AG04450 (cell line): Measurements from ENCODE around the gene AIDA. TPM values are rescaled to one million over a fixed set of nuclear protein-coding genes. Genes with fewer than 3 reads are reported as not detected.

Source experiments
- CTCF ChIA-PET: fragments of 300-600, 350-600 bp; formaldehyde crosslinking; extraction: SDS; loops from one replicate; lab custom pipeline; 2022; ENCODE audit warnings: antibody characterized with exemption, inconsistent platforms; lab: Charles Lee
- POLR2A ChIA-PET: fragments of 350-600 bp; formaldehyde crosslinking; extraction: SDS; loops from one replicate; lab custom pipeline; 2021; ENCODE audit warnings: antibody characterized with exemption, inconsistent platforms; lab: Yijun Ruan, JAX
- DNase-seq: peaks from one replicate; pipeline ENCODE4 v3.0.0-alpha.2; 2011; ENCODE audit warnings: low read depth, low spot score
- H3K27ac ChIP-seq: one replicate; pipeline ENCODE4 v1.5.1; 2012; ENCODE audit warnings: low read depth, low read length, control low read depth
- H3K27me3 ChIP-seq: one replicate; pipeline ENCODE4 v1.6.0; 2012; ENCODE audit warnings: low read length; ENCODE audit not compliant: control insufficient read depth, insufficient read depth
- H3K4me3 ChIP-seq: 2 replicates; pipeline ENCODE4 v1.5.1; 2011; ENCODE audit warnings: mild to moderate bottlenecking, low read depth, low read length, control low read depth
- H3K9me3 ChIP-seq: 2 replicates; pipeline ENCODE4 v1.5.1; 2012; ENCODE audit warnings: low read length; ENCODE audit not compliant: control insufficient read depth, insufficient read depth
- polyA plus RNA-seq: library from polyadenylated mRNA; depleted of rRNA; stranded (reverse); fragments of >200 nt; gene quantifications from 2 replicates; pipeline ENCODE4 v1.2.3, GENCODE V29; 2011
- TF ChIP-seq, protein P1 (sequence below): IDR thresholded peaks from 2 replicates; pipeline ENCODE4 v1.5.1; 2011; ENCODE audit warnings: low read depth, low read length, control low read depth, inconsistent platforms

Gene AIDA
- polyA plus RNA-seq, 1 experiment, result 112 TPM

DNA sequence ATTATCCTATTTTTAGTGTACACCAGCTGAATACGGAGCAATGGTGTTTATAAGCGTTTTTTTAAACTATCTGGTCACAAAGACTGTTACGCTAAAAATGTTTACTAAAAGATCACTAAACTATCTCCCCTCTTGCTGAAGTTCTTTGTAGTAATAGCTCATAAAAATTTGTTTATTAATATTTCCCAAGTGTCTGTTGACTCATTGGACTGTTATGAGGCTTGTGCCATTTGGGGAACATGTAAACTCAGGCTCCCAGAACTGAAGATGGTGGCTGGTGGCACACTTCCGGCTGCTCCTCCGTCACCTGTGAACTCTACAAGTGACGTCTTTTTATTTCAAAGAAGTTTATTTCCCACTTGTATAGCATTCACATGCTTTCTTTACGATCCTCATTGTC is 46.3 kb downstream of the AIDA start:
- ChIA-PET POLR2A (no interaction called here), CTCF (interaction anchor here (0.9 kb wide), 1 partner anchor 12 kb away, joined by 3 read pairs; no protein-coding TSS in a partner anchor)
- no peak overlapping the region for H3K4me3 ChIP-seq
- H3K9me3 ChIP-seq, result no peaks in the 10 kb centered on the region
- H3K27me3 ChIP-seq, result no peaks in the 10 kb centered on the region
- H3K27ac ChIP-seq, result no peak overlapping the region
- TF ChIP-seq, protein P1, sequence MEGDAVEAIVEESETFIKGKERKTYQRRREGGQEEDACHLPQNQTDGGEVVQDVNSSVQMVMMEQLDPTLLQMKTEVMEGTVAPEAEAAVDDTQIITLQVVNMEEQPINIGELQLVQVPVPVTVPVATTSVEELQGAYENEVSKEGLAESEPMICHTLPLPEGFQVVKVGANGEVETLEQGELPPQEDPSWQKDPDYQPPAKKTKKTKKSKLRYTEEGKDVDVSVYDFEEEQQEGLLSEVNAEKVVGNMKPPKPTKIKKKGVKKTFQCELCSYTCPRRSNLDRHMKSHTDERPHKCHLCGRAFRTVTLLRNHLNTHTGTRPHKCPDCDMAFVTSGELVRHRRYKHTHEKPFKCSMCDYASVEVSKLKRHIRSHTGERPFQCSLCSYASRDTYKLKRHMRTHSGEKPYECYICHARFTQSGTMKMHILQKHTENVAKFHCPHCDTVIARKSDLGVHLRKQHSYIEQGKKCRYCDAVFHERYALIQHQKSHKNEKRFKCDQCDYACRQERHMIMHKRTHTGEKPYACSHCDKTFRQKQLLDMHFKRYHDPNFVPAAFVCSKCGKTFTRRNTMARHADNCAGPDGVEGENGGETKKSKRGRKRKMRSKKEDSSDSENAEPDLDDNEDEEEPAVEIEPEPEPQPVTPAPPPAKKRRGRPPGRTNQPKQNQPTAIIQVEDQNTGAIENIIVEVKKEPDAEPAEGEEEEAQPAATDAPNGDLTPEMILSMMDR, result no peak
- DNase-seq, result no peak

DNA sequence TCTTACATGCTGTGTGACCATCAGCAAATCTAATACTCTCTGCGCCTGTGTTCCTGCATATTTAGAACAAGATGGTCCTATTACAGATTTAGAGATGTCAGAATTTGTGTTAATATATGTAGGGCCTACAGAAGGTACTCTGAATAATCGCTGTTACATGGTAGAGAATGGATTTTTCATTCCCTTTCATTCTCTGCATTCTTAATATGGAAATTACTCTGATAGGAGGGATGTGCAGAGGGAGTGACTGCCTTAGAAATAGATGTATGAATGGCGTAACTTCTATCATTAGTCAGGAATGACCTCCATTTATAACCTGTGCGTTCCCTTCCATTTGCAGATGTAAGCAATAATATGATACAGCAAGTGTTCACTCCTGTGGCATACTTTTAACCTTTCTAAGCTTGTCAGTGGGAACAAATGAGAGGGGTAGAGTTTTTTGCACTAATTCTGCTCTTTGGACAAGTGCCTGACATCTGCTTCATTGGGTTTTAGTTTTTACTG is 48.8 kb downstream of the AIDA start:
- TF ChIP-seq, protein P1, result no peak
- no peak for DNase-seq
- ChIA-PET POLR2A (no interaction called here), CTCF (interaction anchor here (1.0 kb wide), 1 partner anchor 426 kb away, joined by 3 read pairs; no protein-coding TSS in a partner anchor)
- H3K27ac ChIP-seq, result no peak overlapping the region
- H3K27me3 ChIP-seq, result no peaks in the 10 kb centered on the region
- no peak overlapping the region for H3K4me3 ChIP-seq
- H3K9me3 ChIP-seq, result no peaks in the 10 kb centered on the region

DNA sequence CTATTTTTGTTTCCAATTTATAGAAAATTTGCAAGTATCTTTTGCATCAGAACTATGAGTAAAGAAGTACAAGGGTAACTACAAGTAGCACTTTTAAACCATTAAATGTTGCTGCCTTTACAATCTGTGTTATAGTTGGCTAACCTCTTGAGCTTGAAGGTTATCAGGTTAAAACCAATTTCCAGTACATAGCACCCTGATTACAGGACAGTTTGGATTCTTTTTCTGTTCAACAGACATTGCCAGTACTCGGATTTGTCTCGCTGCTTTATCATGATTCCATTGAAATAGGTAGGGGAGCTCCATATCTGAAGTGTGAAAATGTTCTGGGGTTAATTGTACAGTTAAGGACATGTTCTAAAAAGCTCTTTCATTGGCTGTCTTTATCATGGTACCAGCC is 54.4 kb downstream of the AIDA start:
- H3K27ac ChIP-seq, result no peak overlapping the region
- no peak for DNase-seq
- ChIA-PET CTCF (interaction anchor here (1.2 to 1.4 kb wide), 2 partner anchors 13 to 23 kb away, joined by 3 to 4 read pairs; no protein-coding TSS in a partner anchor), POLR2A (no interaction called here)
- TF ChIP-seq, protein P1, result no peak
- no peak overlapping the region for H3K4me3 ChIP-seq
- H3K9me3 ChIP-seq, result no peaks in the 10 kb centered on the region
- H3K27me3 ChIP-seq, result no peaks in the 10 kb centered on the region

DNA sequence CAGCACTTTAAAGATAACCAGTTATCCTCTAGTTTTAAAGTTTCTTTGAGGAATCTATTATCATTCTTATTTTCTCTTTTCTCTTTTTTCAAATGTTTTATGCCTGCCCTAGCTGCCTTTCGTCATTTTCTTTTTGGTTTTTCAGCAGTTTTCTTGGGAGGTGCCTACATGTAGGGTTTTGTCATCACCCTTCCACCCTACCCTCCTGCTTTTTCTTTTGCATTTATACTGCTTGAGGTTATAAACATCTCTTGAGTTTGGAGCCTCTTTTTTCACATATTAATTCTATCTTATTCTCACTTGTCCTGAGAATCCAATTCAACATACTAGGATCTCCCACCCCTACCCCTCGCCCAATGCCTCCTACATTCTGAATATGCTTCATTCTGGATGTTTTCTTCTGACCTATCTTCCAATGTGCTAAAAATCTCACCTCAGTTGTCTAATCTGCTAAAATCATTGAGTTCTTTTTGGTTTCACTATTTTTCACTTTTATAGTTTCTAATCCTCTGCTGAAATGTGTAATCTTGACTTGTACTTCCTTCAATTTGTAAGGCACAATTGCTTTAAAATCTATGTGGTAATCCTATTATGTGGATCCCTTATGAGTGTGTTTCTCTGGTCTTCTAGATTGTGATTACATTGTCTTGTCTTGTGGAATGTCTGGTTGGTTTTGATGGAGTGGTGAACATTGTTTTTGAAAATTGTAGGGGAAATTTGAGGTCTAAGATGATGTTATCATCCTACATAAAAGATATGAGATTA is 55.7 kb downstream of the AIDA start:
- ChIA-PET POLR2A (no interaction called here), CTCF (interaction anchor here (1.2 kb wide), 1 partner anchor 11 kb away, joined by 3 read pairs; no protein-coding TSS in a partner anchor)
- no peaks in the 10 kb centered on the region for H3K27me3 ChIP-seq
- H3K27ac ChIP-seq, result no peak overlapping the region
- H3K4me3 ChIP-seq, result no peak overlapping the region
- no peak for DNase-seq
- H3K9me3 ChIP-seq, result no peaks in the 10 kb centered on the region
- TF ChIP-seq, protein P1, result no peak

DNA sequence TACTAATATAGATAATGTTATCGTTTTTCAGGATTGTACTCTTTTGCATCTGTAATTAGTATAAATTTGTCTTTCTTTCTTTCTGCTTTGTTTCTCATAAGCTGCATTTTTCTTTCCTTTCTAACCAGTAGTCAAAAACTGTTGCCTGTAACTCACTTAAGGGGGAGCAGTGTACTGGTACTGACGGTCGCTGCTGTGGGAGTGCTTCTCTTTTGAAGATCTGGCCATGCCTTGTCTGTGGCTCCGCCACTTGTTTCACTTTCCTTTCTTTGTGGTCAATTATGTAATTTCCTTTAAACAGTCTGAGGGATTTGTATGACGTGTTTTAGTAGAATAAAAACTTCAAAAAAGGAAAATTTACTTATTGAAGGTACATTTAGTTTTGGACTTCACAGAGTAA is 57.4 kb downstream of the AIDA start:
- no peak overlapping the region for H3K4me3 ChIP-seq
- H3K27ac ChIP-seq, result no peak overlapping the region
- ChIA-PET POLR2A (no interaction called here), CTCF (no interaction called here)
- H3K9me3 ChIP-seq, result no peaks in the 10 kb centered on the region
- TF ChIP-seq, protein P1, result no peak
- no peak for DNase-seq
- H3K27me3 ChIP-seq, result no peaks in the 10 kb centered on the region
